CD4-positive, alpha-beta T cell (primary cell): Measurements from ENCODE around the gene SLC27A5. TPM values are rescaled to one million over a fixed set of nuclear protein-coding genes. Genes with fewer than 3 reads are reported as not detected.

Source experiments
- ATAC-seq: fragments of 200-7000 bp; cut with Tn5 transposase; one replicate; pipeline ENCODE4 v1.10.0; 2022; ENCODE audit warnings: mild to moderate bottlenecking; ENCODE audit not compliant: poor library complexity
- CTCF ChIA-PET: fragments of 350-600 bp; sonication (Branson Sonifier 250); formaldehyde crosslinking; loops from one replicate; lab custom pipeline; 2021; ENCODE audit warnings: antibody characterized with exemption, inconsistent platforms; lab: Charles Lee
- POLR2A ChIA-PET: fragments of 350-600 bp; sonication (Branson Sonifier 250); formaldehyde crosslinking; loops from one replicate; lab custom pipeline; 2021; ENCODE audit warnings: antibody characterized with exemption, inconsistent platforms; lab: Charles Lee
- DNase-seq, 14 experiments: peaks; one replicate each; pipeline ENCODE4 v3.0.0-alpha.2; 2013 to 2020; ENCODE audit warnings: mixed read lengths in 2 of 14
- H3K27ac ChIP-seq, 2 donors: one replicate each; pipeline versions ENCODE4 v1.5.1 to v1.7.0; 2013; ENCODE audit warnings: low read length in 2 of 2, low read depth in 1 of 2, mild to moderate bottlenecking in 1 of 2
- H3K27me3 ChIP-seq, 2 experiments: 1 replicate in 1 of 2; 2 replicates in 1 of 2; pipeline versions ENCODE4 v1.6.1 to v1.7.0; 2013; ENCODE audit warnings: low read length in 2 of 2, control low read depth in 1 of 2, mild to moderate bottlenecking in 1 of 2, moderate library complexity in 1 of 2; ENCODE audit not compliant: insufficient read depth in 2 of 2, control insufficient read depth in 1 of 2
- H3K36me3 ChIP-seq: one replicate; pipeline ENCODE4 v1.6.1; 2013; ENCODE audit warnings: low read length, control low read depth; ENCODE audit not compliant: insufficient read depth
- H3K4me1 ChIP-seq: one replicate; pipeline ENCODE4 v1.6.1; 2013; ENCODE audit warnings: low read length, control low read depth; ENCODE audit not compliant: insufficient read depth
- H3K4me3 ChIP-seq: one replicate; pipeline ENCODE4 v1.5.1; 2013; ENCODE audit warnings: mild to moderate bottlenecking, low read length, moderate library complexity
- H3K9me3 ChIP-seq, 2 experiments: 1 replicate in 1 of 2; 2 replicates in 1 of 2; pipeline versions ENCODE4 v1.6.1 to v1.7.0; 2013; ENCODE audit warnings: low read length in 2 of 2, mild to moderate bottlenecking in 2 of 2, control low read depth in 1 of 2, moderate library complexity in 1 of 2; ENCODE audit not compliant: control insufficient read depth in 1 of 2, insufficient read depth in 1 of 2
- H3K27ac Mint-ChIP-seq: one replicate; pipeline ENCODE4 v1.8.0; 2020; ENCODE audit warnings: mixed read lengths
- H3K27me3 Mint-ChIP-seq: one replicate; pipeline ENCODE4 v1.8.0; 2021; ENCODE audit warnings: mixed read lengths
- H3K36me3 Mint-ChIP-seq: one replicate; pipeline ENCODE4 v1.8.0; 2021; ENCODE audit warnings: low read depth, mixed read lengths
- H3K4me1 Mint-ChIP-seq: one replicate; pipeline ENCODE4 v1.8.0; 2021; ENCODE audit warnings: low read depth, mixed read lengths
- H3K4me3 Mint-ChIP-seq: one replicate; pipeline ENCODE4 v1.8.0; 2020; ENCODE audit warnings: mild to moderate bottlenecking, mixed read lengths
- H3K9me3 Mint-ChIP-seq: one replicate; pipeline ENCODE4 v1.8.0; 2020; ENCODE audit warnings: mixed read lengths
- intact Hi-C, 2 experiments: fragments of 100-400 bp; cut with DNase I in 1 of 2; cut with micrococcal nuclease in 1 of 2; formaldehyde crosslinking; loops; one replicate each; pipeline versions ENCODE4 v1.15.1 to v1.9.0; 2023 to 2025; cut with DNase I, micrococcal nuclease
- total RNA-seq, 174 experiments: library from RNA in 2 of 174; stranded (reverse) in 2 of 174; gene quantifications; one replicate each; pipeline ENCODE4 v1.2.3 and lab custom pipeline; 2021 to 2026
- TF ChIP-seq, protein P1 (sequence below): fragments of 200-600 bp; IDR thresholded peaks from one replicate; pipeline ENCODE4 v1.8.0; 2022; ENCODE audit warnings: antibody characterized with exemption, mild to moderate bottlenecking

SLC27A5 gene
- total RNA-seq, 2 experiments from 2014 or later: 3.5 to 4.8 TPM

DNA sequence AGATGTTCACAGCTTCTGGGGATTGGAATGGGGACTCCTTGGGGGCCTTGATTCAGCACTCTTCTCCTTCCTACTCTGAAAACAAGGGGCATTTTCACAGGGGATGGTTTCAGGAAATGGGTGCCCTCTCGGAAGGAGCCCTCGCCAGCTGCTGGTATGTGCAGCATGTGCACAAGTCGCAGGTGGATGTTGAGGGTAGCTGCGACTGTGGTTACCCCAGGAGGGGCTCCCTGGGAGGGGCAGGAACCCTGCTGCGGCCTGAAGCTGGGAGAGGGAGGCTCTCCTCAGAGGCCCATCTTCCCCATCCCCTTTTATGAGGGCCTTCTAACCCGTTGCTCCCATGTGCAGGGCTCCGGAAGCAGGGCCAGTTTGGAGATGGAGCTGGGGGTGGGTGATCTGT lies 29.4 kb downstream of the SLC27A5 start:
- DNase-seq: no peak
- TF ChIP-seq, protein P1, sequence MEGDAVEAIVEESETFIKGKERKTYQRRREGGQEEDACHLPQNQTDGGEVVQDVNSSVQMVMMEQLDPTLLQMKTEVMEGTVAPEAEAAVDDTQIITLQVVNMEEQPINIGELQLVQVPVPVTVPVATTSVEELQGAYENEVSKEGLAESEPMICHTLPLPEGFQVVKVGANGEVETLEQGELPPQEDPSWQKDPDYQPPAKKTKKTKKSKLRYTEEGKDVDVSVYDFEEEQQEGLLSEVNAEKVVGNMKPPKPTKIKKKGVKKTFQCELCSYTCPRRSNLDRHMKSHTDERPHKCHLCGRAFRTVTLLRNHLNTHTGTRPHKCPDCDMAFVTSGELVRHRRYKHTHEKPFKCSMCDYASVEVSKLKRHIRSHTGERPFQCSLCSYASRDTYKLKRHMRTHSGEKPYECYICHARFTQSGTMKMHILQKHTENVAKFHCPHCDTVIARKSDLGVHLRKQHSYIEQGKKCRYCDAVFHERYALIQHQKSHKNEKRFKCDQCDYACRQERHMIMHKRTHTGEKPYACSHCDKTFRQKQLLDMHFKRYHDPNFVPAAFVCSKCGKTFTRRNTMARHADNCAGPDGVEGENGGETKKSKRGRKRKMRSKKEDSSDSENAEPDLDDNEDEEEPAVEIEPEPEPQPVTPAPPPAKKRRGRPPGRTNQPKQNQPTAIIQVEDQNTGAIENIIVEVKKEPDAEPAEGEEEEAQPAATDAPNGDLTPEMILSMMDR: no peak
- no peaks in the 10 kb centered on the region for H3K4me1 Mint-ChIP-seq
- no peak overlapping the region for H3K4me3 ChIP-seq
- H3K9me3 Mint-ChIP-seq: no peaks in the 10 kb centered on the region
- no peaks in the 10 kb centered on the region for H3K9me3 ChIP-seq
- H3K27me3 Mint-ChIP-seq: no peaks in the 10 kb centered on the region
- ATAC-seq: no peak
- POLR2A ChIA-PET: no interaction called here
- H3K27ac ChIP-seq: no peak overlapping the region
- H3K36me3 Mint-ChIP-seq: no peaks in the 10 kb centered on the region
- intact Hi-C loops: no loop called here
- CTCF ChIA-PET: no interaction called here
- peaks cover 3% of the 10 kb centered on the region for H3K36me3 ChIP-seq
- H3K27me3 ChIP-seq: no peaks in the 10 kb centered on the region
- H3K4me3 Mint-ChIP-seq: no peak overlapping the region
- H3K4me1 ChIP-seq: no peaks in the 10 kb centered on the region
- no peak overlapping the region for H3K27ac Mint-ChIP-seq

DNA sequence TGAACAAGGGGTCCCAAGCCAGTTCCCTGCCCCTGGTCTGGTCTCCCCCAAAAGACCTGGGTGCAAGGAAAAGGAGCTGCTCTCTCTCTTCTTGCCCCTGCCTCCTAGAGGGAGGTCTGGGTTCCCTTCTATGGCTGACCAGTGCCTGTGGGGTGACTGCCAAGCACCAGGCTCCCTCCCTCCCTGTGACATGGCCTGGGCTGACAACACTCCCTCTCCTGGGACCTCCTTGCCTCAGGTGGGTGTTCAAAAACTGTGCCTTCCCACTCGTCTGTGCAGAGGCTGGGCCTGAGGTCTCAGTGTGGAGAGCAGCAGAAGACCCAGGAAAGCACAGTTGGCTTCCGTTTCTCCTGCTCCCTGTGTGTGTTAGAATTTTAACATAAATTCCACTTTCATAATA lies 31.0 kb downstream of the SLC27A5 start:
- Histone ChIP-seq H3K4me3 (no peak overlapping the region), H3K27ac (no peak overlapping the region), H3K4me1 (peaks cover 12% of the 10 kb centered on the region), H3K36me3 (peaks cover 3% of the 10 kb centered on the region), H3K9me3 (no peaks in the 10 kb centered on the region), H3K27me3 (no peaks in the 10 kb centered on the region)
- TF ChIP-seq, protein P1: no peak
- no peak for DNase-seq
- Mint-ChIP-seq H3K4me3 (peak overlapping the region; percentile 25), H3K36me3 (peaks cover 5% of the 10 kb centered on the region), H3K4me1 (peaks cover 8% of the 10 kb centered on the region), H3K9me3 (no peaks in the 10 kb centered on the region), H3K27me3 (no peaks in the 10 kb centered on the region), H3K27ac (no peak overlapping the region)
- no peak for ATAC-seq
- POLR2A ChIA-PET: no interaction called here
- CTCF ChIA-PET: interaction anchor here (1.9 kb wide), 1 partner anchor 39 kb away, joined by 5 read pairs; the partner anchor contains the start of gene ZBTB45
- intact Hi-C loops: no loop called here

DNA sequence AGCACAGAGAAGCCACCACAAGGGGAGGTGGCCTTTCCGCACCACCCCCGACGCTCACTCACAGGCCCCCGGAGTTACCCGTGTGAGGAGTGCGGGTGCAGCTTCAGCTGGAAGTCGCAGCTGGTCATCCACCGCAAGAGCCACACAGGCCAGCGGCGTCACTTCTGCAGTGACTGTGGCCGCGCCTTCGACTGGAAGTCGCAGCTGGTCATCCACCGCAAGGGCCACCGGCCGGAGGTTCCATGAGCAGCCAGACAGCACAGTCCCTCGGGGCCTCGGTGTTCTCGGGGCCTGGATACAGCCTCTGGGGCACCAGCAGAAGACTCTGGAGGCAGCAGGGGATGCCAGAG lies 31.3 kb downstream of the SLC27A5 start:
- POLR2A ChIA-PET: no interaction called here
- peaks cover 12% of the 10 kb centered on the region for H3K4me1 Mint-ChIP-seq
- peaks cover 3% of the 10 kb centered on the region for H3K36me3 ChIP-seq

More for the DNA sequence above, 31.3 kb downstream of the SLC27A5 start:
- H3K4me1 ChIP-seq: peaks cover 14% of the 10 kb centered on the region
- TF ChIP-seq, protein P1: no peak
- intact Hi-C loops: no loop called here
- H3K4me3 ChIP-seq: no peak overlapping the region
- no peak overlapping the region for H3K27ac ChIP-seq
- Mint-ChIP-seq H3K36me3 (peaks cover 5% of the 10 kb centered on the region), H3K4me3 (no peak overlapping the region), H3K27me3 (no peaks in the 10 kb centered on the region), H3K9me3 (no peaks in the 10 kb centered on the region), H3K27ac (no peak overlapping the region)
- CTCF ChIA-PET: interaction anchor here (1.9 kb wide), 1 partner anchor 39 kb away, joined by 5 read pairs; the partner anchor contains the start of gene ZBTB45
- DNase-seq: no peak
- H3K27me3 ChIP-seq: no peaks in the 10 kb centered on the region
- no peaks in the 10 kb centered on the region for H3K9me3 ChIP-seq
- ATAC-seq: no peak
